ENCODE measurements around the gene TGFBRAP1. TPM values are rescaled to one million over a fixed set of nuclear protein-coding genes. Genes with fewer than 3 reads are reported as not detected.

TGFBRAP1 gene
- total RNA-seq, 2 donors from 2014 or later = 15.5 to 17.4 TPM

DNA sequence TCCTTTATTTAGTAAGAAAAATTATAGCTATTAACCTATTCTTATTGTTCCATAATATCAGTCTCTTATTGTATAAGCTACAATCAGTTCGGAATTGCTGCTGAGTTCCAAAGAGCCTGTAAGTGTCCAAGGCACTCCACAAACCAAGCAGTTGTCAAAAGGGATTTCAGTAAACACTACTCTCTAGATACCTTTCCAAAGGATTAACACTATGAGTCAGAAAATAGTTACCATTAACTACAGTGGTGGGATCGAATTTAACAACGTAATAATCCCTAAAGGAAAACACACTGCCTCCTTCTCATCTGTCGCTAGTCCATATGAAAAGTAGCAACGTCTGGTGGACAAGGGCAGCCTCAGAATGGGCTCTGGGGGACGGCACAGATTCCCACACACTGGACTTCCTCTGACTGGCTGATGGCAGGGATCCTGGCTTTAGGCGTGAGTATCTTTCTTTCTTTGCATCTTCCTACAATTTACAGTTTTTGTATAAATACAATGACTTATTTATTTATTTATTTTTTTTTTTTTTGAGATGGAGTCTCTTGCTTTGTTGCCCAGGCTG lies 8.8 kb downstream of the TGFBRAP1 start:
- Mint-ChIP-seq H3K36me3 (ENCODE audit: low read depth) (no peaks in the 10 kb centered on the region), H3K9me3 (no peaks in the 10 kb centered on the region), H3K27ac (no peak overlapping the region), H3K4me1 (peaks cover 25% of the 10 kb centered on the region), H3K4me3 (no peak overlapping the region), H3K27me3 (ENCODE audit: insufficient read depth) (no peaks in the 10 kb centered on the region)
- no peaks in the 10 kb centered on the region for H3K4me1 ChIP-seq (ENCODE audit: control insufficient read depth, insufficient read depth, low read length)
- no peak for DNase-seq
- H3K4me3 ChIP-seq (ENCODE audit: low read length) = no peak overlapping the region
- TF ChIP-seq, protein P1, sequence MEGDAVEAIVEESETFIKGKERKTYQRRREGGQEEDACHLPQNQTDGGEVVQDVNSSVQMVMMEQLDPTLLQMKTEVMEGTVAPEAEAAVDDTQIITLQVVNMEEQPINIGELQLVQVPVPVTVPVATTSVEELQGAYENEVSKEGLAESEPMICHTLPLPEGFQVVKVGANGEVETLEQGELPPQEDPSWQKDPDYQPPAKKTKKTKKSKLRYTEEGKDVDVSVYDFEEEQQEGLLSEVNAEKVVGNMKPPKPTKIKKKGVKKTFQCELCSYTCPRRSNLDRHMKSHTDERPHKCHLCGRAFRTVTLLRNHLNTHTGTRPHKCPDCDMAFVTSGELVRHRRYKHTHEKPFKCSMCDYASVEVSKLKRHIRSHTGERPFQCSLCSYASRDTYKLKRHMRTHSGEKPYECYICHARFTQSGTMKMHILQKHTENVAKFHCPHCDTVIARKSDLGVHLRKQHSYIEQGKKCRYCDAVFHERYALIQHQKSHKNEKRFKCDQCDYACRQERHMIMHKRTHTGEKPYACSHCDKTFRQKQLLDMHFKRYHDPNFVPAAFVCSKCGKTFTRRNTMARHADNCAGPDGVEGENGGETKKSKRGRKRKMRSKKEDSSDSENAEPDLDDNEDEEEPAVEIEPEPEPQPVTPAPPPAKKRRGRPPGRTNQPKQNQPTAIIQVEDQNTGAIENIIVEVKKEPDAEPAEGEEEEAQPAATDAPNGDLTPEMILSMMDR (conservative IDR thresholded peaks at IDR 0.05) = no peak
- WGBS, 2 experiments (ENCODE audit: insufficient coverage in 1 of 2, insufficient read length in 1 of 2) = 81 to 88% methylated on average over 5 to 7 of the region's 7 CpGs
- no peak overlapping the region for H3K9ac ChIP-seq (ENCODE audit: extremely low read depth, low read length, poor library complexity, severe bottlenecking)
- no peaks in the 10 kb centered on the region for H3K9me3 ChIP-seq (ENCODE audit: control insufficient read depth, low read length)
- no peaks in the 10 kb centered on the region for H3K36me3 ChIP-seq (ENCODE audit: control insufficient read depth, insufficient read depth, low read length)
- no peak overlapping the region for H3K27ac ChIP-seq (ENCODE audit: low read depth, low read length)
- H3K27me3 ChIP-seq (ENCODE audit: control insufficient read depth, insufficient read depth, low read length, poor library complexity, severe bottlenecking) = no peaks in the 10 kb centered on the region

DNA sequence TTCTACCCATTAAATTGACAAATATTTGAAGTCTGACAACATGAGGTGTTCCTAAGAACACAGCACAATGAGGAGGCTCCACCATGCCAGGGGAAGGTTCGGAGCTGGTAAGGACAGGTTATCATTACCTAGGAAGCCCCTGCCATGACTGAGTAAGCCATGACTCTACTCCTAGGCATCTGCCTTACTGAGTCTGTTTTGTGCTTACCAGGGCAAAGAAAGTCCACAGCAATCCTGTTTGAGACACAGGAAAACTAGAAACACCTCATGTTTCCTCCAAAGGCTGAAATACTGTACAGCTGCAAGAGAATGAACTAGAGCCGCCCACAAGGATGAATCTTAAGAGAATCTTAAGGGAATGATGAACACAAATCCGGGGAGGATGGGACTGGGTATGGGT lies 11.6 kb downstream of the TGFBRAP1 start:
- no peaks in the 10 kb centered on the region for H3K9me3 ChIP-seq (ENCODE audit: control insufficient read depth, low read length)
- TF ChIP-seq, protein P1 (conservative IDR thresholded peaks at IDR 0.05) = no peak
- H3K4me1 Mint-ChIP-seq = peaks cover 4% of the 10 kb centered on the region
- H3K4me1 ChIP-seq (ENCODE audit: control insufficient read depth, insufficient read depth, low read length) = no peaks in the 10 kb centered on the region
- no peaks in the 10 kb centered on the region for H3K36me3 ChIP-seq (ENCODE audit: control insufficient read depth, insufficient read depth, low read length)
- H3K27me3 ChIP-seq (ENCODE audit: control insufficient read depth, insufficient read depth, low read length, poor library complexity, severe bottlenecking) = no peaks in the 10 kb centered on the region
- H3K9ac ChIP-seq (ENCODE audit: extremely low read depth, low read length, poor library complexity, severe bottlenecking) = no peak overlapping the region
- 94 to 100% methylated on average over 1 to 3 of the region's 3 CpGs for WGBS, 2 experiments (ENCODE audit: insufficient coverage in 1 of 2, insufficient read length in 1 of 2)
- no peaks in the 10 kb centered on the region for H3K27me3 Mint-ChIP-seq (ENCODE audit: insufficient read depth)
- H3K27ac ChIP-seq (ENCODE audit: low read depth, low read length) = no peak overlapping the region
- H3K27ac Mint-ChIP-seq = no peak overlapping the region
- H3K4me3 Mint-ChIP-seq = no peak overlapping the region
- no peak for DNase-seq
- no peaks in the 10 kb centered on the region for H3K36me3 Mint-ChIP-seq (ENCODE audit: low read depth)
- H3K4me3 ChIP-seq (ENCODE audit: low read length) = no peak overlapping the region
- no peaks in the 10 kb centered on the region for H3K9me3 Mint-ChIP-seq

DNA sequence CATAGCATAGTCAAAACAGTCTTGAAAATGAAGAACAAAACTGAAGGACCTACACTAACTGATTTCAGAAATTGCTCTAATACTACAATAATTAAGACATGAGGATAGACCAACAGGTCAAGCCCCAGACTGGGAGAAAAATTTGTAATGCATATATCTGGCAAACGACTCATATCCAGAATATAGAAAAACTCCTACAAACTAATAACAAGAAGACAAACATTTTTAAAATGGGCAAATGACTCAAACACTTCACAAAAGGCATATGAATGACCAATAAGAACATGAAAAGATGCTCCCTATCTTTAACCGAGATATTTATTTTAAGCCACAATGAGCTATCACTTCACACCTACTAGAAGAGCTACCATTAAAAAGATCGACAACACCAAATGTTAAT lies 14.2 kb downstream of the TGFBRAP1 start:
- DNase-seq = no peak
- Histone ChIP-seq H3K9ac (ENCODE audit: extremely low read depth, low read length, poor library complexity, severe bottlenecking) (no peak overlapping the region), H3K36me3 (ENCODE audit: control insufficient read depth, insufficient read depth, low read length) (no peaks in the 10 kb centered on the region), H3K4me1 (ENCODE audit: control insufficient read depth, insufficient read depth, low read length) (no peaks in the 10 kb centered on the region), H3K9me3 (ENCODE audit: control insufficient read depth, low read length) (no peaks in the 10 kb centered on the region), H3K4me3 (ENCODE audit: low read length) (no peak overlapping the region), H3K27ac (ENCODE audit: low read depth, low read length) (no peak overlapping the region), H3K27me3 (ENCODE audit: control insufficient read depth, insufficient read depth, low read length, poor library complexity, severe bottlenecking) (no peaks in the 10 kb centered on the region)
- no peaks in the 10 kb centered on the region for H3K9me3 Mint-ChIP-seq
- peaks cover 2% of the 10 kb centered on the region for H3K36me3 Mint-ChIP-seq (ENCODE audit: low read depth)
- 100% methylated on average over 1 to 3 of the region's 3 CpGs for WGBS, 2 experiments (ENCODE audit: insufficient coverage in 1 of 2, insufficient read length in 1 of 2)
- no peak overlapping the region for H3K27ac Mint-ChIP-seq
- H3K4me3 Mint-ChIP-seq = no peak overlapping the region
- TF ChIP-seq, protein P1 (conservative IDR thresholded peaks at IDR 0.05) = no peak
- H3K27me3 Mint-ChIP-seq (ENCODE audit: insufficient read depth) = no peaks in the 10 kb centered on the region
- H3K4me1 Mint-ChIP-seq = no peaks in the 10 kb centered on the region
